A549 (cell line): ENCODE results near the gene UHRF1. TPM values are rescaled to one million over a fixed set of nuclear protein-coding genes. Genes with fewer than 3 reads are reported as not detected.

Source experiments
- ATAC-seq, 2 experiments: fragments of 200-7000 bp in 1 of 2; fragments of >200 bp in 1 of 2; cut with Nextera tagmentation in 1 of 2; cut with Tn5 transposase in 1 of 2; 3 replicates each; pipeline versions ENCODE4 v1.8.0 to v1.9.1; 2018 to 2020; ENCODE audit warnings: mild to moderate bottlenecking in 1 of 2, moderate library complexity in 1 of 2
- CTCF ChIA-PET: fragments of 300-600 bp; sonication (Branson Sonifier 250); formaldehyde crosslinking; extraction: SDS; loops from one replicate; lab custom pipeline; 2021; ENCODE audit warnings: antibody characterized with exemption, inconsistent platforms; lab: Yijun Ruan, JAX
- POLR2A ChIA-PET: fragments of 350-600 bp; formaldehyde crosslinking; extraction: SDS; loops from one replicate; lab custom pipeline; 2021; ENCODE audit warnings: antibody characterized with exemption, inconsistent platforms; lab: Yijun Ruan, JAX
- DNase-seq, 2 experiments: peaks; one replicate each; pipeline versions ENCODE4 v3.0.0 to v3.0.0-alpha.2; 2011 to 2016; ENCODE audit warnings: low read depth in 1 of 2, low spot score in 1 of 2
- FAIRE-seq: peaks from 2 replicates; lab custom pipeline; 2011; peaks lifted over from hg19 to GRCh38; lab: Jason Lieb, UNC
- H3K27ac ChIP-seq, 2 experiments: fragments of >200 bp; sonication (Bioruptor Twin); formaldehyde crosslinking; 3 replicates each; pipeline ENCODE4 v1.5.1; 2016 to 2017
- H3K4me1 ChIP-seq: fragments of >200 bp; sonication (Bioruptor Twin); formaldehyde crosslinking; 3 replicates; pipeline ENCODE4 v1.6.1; 2016
- H3K4me2 ChIP-seq: fragments of >200 bp; sonication (Bioruptor Twin); formaldehyde crosslinking; 3 replicates; pipeline ENCODE4 v1.6.1; 2016
- H3K4me3 ChIP-seq: fragments of >200 bp; sonication (Bioruptor Twin); formaldehyde crosslinking; 3 replicates; pipeline ENCODE4 v1.5.1; 2016
- H3K9me3 ChIP-seq: fragments of >200 bp; sonication (Bioruptor Twin); formaldehyde crosslinking; 3 replicates; pipeline ENCODE4 v1.6.1; 2016
- BHLHE40 ChIP-seq: IDR thresholded peaks from 2 replicates; pipeline ENCODE4 v1.6.1; 2012; ENCODE audit warnings: low read depth, low read length, inconsistent platforms
- EHMT2 ChIP-seq: fragments of 200-600 bp; sonication (generic); IDR thresholded peaks from 2 replicates; pipeline ENCODE4 v1.6.1; 2016; ENCODE audit warnings: antibody characterized with exemption, low read depth, mild to moderate bottlenecking, moderate library complexity
- EP300 ChIP-seq, 2 experiments: fragments of >200 bp; sonication (Bioruptor Twin); formaldehyde crosslinking; IDR thresholded peaks; 2 replicates in 1 of 2; 3 replicates in 1 of 2; pipeline ENCODE4 v1.6.1; 2016 to 2017
- ESRRA ChIP-seq: fragments of 150-350 bp; IDR thresholded peaks from 2 replicates; pipeline ENCODE4 v1.6.1; 2014; ENCODE audit warnings: mild to moderate bottlenecking, low read length, borderline replicate concordance
- GATA3 ChIP-seq: IDR thresholded peaks from 2 replicates; pipeline ENCODE4 v1.6.1; 2012; ENCODE audit warnings: borderline replicate concordance
- HDAC2 ChIP-seq: fragments of 200-600 bp; sonication (generic); IDR thresholded peaks from 2 replicates; pipeline ENCODE4 v1.6.1; 2016
- HEYL ChIP-seq: fragments of 250-450 bp; sonication (Bioruptor Pico); IDR thresholded peaks from 2 replicates; pipeline ENCODE4 v1.8.0; 2021; ENCODE audit warnings: mild to moderate bottlenecking, moderate library complexity
- HOXB5 ChIP-seq: fragments of 250-450 bp; sonication (Bioruptor Pico); IDR thresholded peaks from 2 replicates; pipeline ENCODE4 v1.5.0; 2020; ENCODE audit warnings: mild to moderate bottlenecking, moderate library complexity
- JUN ChIP-seq, 2 experiments: fragments of >200 bp; sonication (Bioruptor Twin); formaldehyde crosslinking; IDR thresholded peaks; 2 replicates in 1 of 2; 3 replicates in 1 of 2; pipeline ENCODE4 v1.6.1; 2016 to 2017
- NPAS2 ChIP-seq: fragments of 250-450 bp; sonication (Bioruptor Pico); IDR thresholded peaks from 2 replicates; pipeline ENCODE4 v1.8.0; 2022; ENCODE audit warnings: mild to moderate bottlenecking, moderate library complexity, borderline replicate concordance
- POLR2A ChIP-seq: IDR thresholded peaks from 2 replicates; pipeline ENCODE4 v1.6.1; 2012; ENCODE audit warnings: mild to moderate bottlenecking, low read length
- RARB ChIP-seq: fragments of 250-450 bp; sonication (Bioruptor Pico); IDR thresholded peaks from 2 replicates; pipeline ENCODE4 v1.8.0; 2021; ENCODE audit warnings: mild to moderate bottlenecking, moderate library complexity
- RFX5 ChIP-seq: fragments of 450-650 bp; IDR thresholded peaks from 2 replicates; pipeline ENCODE4 v1.7.1; 2014; ENCODE audit warnings: antibody characterized with exemption, mild to moderate bottlenecking, moderate library complexity
- RNF2 ChIP-seq: fragments of 200-600 bp; sonication (generic); IDR thresholded peaks from 2 replicates; pipeline ENCODE4 v1.6.1; 2016; ENCODE audit warnings: low read depth, mild to moderate bottlenecking, antibody characterized with exemption, moderate library complexity, borderline replicate concordance
- SMC3 ChIP-seq: fragments of >200 bp; sonication (Bioruptor Twin); formaldehyde crosslinking; IDR thresholded peaks from 3 replicates; pipeline ENCODE4 v1.6.1; 2018; ENCODE audit warnings: inconsistent platforms
- TP53 ChIP-seq: fragments of 250-450 bp; sonication (Bioruptor Pico); IDR thresholded peaks from 2 replicates; pipeline ENCODE4 v1.5.0; 2021; ENCODE audit warnings: mild to moderate bottlenecking, moderate library complexity
- WGBS: methylation state at CpG from one replicate; pipeline ENCODE4 v1.1.6; 2017; ENCODE audit errors: missing lambda C conversion rate; 5-methylcytosine and 5-hydroxymethylcytosine counted together
- polyA plus RNA-seq, 4 experiments: library from polyadenylated mRNA; depleted of rRNA in 3 of 4; stranded (reverse); fragments of >200 nt; fragmentation: RNase III in 1 of 4; extraction: RNeasy Plus Mini Kit Qiagen cat#74134 plus additional on column Dnase treatment in 1 of 4; gene quantifications; 2 replicates in 3 of 4; 3 replicates in 1 of 4; pipeline ENCODE4 v1.2.3, GENCODE V29; 2011 to 2017
- TF ChIP-seq, protein P1 (sequence below): IDR thresholded peaks from 2 replicates; pipeline ENCODE4 v1.6.1; 2012
- TF ChIP-seq, protein P2 (sequence below): fragments of 150-350 bp; IDR thresholded peaks from 2 replicates; pipeline ENCODE4 v1.6.1; 2014; ENCODE audit warnings: low read depth, mild to moderate bottlenecking, low read length
- TF ChIP-seq, protein P3 (sequence below): fragments of 250-450 bp; sonication (Bioruptor Pico); IDR thresholded peaks from 2 replicates; pipeline ENCODE4 v1.5.0; 2020; ENCODE audit warnings: low read depth, mild to moderate bottlenecking, moderate library complexity
- TF ChIP-seq, protein P4 (sequence below): IDR thresholded peaks from 2 replicates; pipeline ENCODE4 v1.6.1; 2012; ENCODE audit warnings: low read depth, borderline replicate concordance
- TF ChIP-seq, protein P5 (sequence below): IDR thresholded peaks from 2 replicates; pipeline ENCODE4 v1.6.1; 2012

The UHRF1 gene
- polyA plus RNA-seq, 2 of the 4 experiments (the other 2 are of a cell fraction), result 7.2 to 52.3 TPM

DNA sequence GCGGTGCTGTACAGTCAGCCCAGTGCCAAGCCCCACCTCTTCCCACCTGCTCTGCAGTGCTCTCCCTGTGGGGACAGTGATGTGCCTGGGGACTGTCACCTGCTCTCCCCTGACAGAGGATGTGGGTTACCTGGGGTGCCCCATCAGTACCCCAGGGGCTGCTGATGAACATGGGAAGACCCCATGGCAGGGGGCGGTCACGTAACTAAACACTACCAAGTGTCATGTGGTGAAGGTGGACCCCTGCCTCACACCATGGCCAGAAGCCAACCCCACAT is 72.3 kb downstream of the UHRF1 start:
- ChIA-PET CTCF (no interaction called here), POLR2A (no interaction called here)
- peaks cover 18% of the 10 kb centered on the region for H3K4me1 ChIP-seq
- TF ChIP-seq, protein P1, sequence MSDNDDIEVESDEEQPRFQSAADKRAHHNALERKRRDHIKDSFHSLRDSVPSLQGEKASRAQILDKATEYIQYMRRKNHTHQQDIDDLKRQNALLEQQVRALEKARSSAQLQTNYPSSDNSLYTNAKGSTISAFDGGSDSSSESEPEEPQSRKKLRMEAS, result no peak
- no peak for TF ChIP-seq NPAS2 (CRISPR knock-in tag)
- no peak for TF ChIP-seq RNF2
- TF ChIP-seq, protein P2, sequence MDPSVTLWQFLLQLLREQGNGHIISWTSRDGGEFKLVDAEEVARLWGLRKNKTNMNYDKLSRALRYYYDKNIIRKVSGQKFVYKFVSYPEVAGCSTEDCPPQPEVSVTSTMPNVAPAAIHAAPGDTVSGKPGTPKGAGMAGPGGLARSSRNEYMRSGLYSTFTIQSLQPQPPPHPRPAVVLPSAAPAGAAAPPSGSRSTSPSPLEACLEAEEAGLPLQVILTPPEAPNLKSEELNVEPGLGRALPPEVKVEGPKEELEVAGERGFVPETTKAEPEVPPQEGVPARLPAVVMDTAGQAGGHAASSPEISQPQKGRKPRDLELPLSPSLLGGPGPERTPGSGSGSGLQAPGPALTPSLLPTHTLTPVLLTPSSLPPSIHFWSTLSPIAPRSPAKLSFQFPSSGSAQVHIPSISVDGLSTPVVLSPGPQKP, result no peak
- TF ChIP-seq, protein P3, sequence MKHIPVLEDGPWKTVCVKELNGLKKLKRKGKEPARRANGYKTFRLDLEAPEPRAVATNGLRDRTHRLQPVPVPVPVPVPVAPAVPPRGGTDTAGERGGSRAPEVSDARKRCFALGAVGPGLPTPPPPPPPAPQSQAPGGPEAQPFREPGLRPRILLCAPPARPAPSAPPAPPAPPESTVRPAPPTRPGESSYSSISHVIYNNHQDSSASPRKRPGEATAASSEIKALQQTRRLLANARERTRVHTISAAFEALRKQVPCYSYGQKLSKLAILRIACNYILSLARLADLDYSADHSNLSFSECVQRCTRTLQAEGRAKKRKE, result no peak
- no peak for TF ChIP-seq RARB (CRISPR knock-in tag)
- TF ChIP-seq HDAC2, result no peak
- no peak for TF ChIP-seq ESRRA
- no peak overlapping the region for H3K27ac ChIP-seq
- no peaks in the 10 kb centered on the region for H3K9me3 ChIP-seq
- no peak for ATAC-seq
- DNase-seq, result no peak
- no peak overlapping the region for H3K4me2 ChIP-seq
- FAIRE-seq, result no peak
- 92% methylated on average over 2 of the region's 3 CpGs for WGBS
- no peak overlapping the region for H3K4me3 ChIP-seq

DNA sequence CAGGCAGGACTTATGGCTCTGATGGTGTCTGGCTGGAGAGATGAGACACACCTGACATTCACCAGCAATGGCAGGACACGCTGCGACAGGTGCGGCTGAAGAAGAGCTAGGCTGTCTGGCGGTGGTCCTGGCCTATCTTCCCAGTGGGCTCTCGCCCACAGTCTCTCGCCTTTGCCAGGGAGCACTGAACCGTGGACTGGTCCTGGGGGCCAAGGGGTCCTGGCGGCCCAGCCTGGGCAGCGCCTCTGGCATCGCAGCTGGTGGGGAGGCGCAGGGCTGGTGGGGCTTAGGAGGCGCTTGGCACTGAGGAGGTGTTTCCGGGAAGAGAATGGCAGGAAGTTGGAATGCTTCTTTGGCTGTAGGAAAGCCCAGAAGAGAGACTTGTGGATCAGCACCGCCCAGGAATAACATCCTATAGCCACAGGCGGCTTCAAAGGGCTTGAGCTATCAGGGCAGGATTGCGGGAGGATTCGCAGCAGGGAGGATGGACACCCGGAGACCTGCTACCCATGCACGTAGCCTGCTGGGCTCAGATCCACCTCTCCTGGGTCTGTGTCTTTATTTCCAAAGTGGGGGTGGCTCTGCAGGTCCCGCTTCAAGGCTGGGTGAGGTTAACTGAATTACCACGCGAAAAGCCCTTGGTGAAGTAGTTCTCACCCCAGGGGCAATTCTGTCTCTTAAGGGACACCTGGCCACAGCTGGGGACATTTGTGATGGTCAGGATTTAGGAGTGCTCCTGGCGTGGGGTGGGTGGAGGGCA is 74.2 kb downstream of the UHRF1 start:
- no peak for DNase-seq
- peaks cover 1% of the 10 kb centered on the region; the same call in 2 of the 3 replicates for H3K4me1 ChIP-seq
- ChIA-PET POLR2A (no interaction called here), CTCF (interaction anchor here (1.2 kb wide), 1 partner anchor 72 kb away, joined by 3 read pairs; no protein-coding TSS in a partner anchor)
- WGBS, result 96% methylated on average over 18 of the region's 23 CpGs
- H3K4me3 ChIP-seq, result no peak overlapping the region
- ATAC-seq, result no peak
- H3K9me3 ChIP-seq, result no peaks in the 10 kb centered on the region
- no peak for TF ChIP-seq NPAS2 (CRISPR knock-in tag)
- no peak for TF ChIP-seq HEYL (CRISPR knock-in tag)
- TF ChIP-seq, protein P4, sequence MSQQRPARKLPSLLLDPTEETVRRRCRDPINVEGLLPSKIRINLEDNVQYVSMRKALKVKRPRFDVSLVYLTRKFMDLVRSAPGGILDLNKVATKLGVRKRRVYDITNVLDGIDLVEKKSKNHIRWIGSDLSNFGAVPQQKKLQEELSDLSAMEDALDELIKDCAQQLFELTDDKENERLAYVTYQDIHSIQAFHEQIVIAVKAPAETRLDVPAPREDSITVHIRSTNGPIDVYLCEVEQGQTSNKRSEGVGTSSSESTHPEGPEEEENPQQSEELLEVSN, result no peak
- TF ChIP-seq POLR2A, result no peak
- no peak for TF ChIP-seq EHMT2
- no peak for TF ChIP-seq BHLHE40
- TF ChIP-seq, protein P3, result no peak
- no peak for TF ChIP-seq RARB (CRISPR knock-in tag)
- no peak for TF ChIP-seq SMC3
- TF ChIP-seq, protein P5, sequence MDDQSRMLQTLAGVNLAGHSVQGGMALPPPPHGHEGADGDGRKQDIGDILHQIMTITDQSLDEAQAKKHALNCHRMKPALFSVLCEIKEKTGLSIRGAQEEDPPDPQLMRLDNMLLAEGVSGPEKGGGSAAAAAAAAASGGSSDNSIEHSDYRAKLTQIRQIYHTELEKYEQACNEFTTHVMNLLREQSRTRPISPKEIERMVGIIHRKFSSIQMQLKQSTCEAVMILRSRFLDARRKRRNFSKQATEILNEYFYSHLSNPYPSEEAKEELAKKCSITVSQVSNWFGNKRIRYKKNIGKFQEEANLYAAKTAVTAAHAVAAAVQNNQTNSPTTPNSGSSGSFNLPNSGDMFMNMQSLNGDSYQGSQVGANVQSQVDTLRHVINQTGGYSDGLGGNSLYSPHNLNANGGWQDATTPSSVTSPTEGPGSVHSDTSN, result no peak
- TF ChIP-seq RFX5, result no peak
- no peak for TF ChIP-seq HOXB5 (CRISPR knock-in tag)
- no peak for TF ChIP-seq TP53 (CRISPR knock-in tag)
- TF ChIP-seq GATA3, result no peak
- TF ChIP-seq JUN (IDR thresholded peaks at IDR 0.05), result no peak
- TF ChIP-seq EP300 (IDR thresholded peaks at IDR 0.05), result no peak
- H3K4me2 ChIP-seq, result no peak overlapping the region
- no peak overlapping the region for H3K27ac ChIP-seq
- no peak for FAIRE-seq
